Hepatocyte (in vitro differentiated cells): Measurements from ENCODE around the gene FGF12.

Experiments used
- CTCF ChIP-seq: fragments of 200-600 bp; sonication (generic); IDR thresholded peaks from 2 replicates; pipeline ENCODE4 v1.5.1; 2016; ENCODE audit warnings: antibody characterized with exemption, mild to moderate bottlenecking; ENCODE audit not compliant: poor library complexity
- EZH2 ChIP-seq: fragments of 200-600 bp; sonication (generic); IDR thresholded peaks from 2 replicates; pipeline ENCODE4 v1.6.1; 2016; ENCODE audit warnings: antibody characterized with exemption, mild to moderate bottlenecking, borderline replicate concordance
- EZH2phosphoT487 ChIP-seq: fragments of 200-600 bp; sonication (generic); IDR thresholded peaks from one replicate; pipeline ENCODE4 v1.6.1; 2018; ENCODE audit warnings: antibody characterized with exemption, mild to moderate bottlenecking, low read depth, moderate library complexity; ENCODE audit not compliant: unreplicated experiment, severe bottlenecking

- TF ChIP-seq CTCF (no peak), EZH2phosphoT487 (no peak), EZH2 (no peak)
Measured at GRCh38 chr3:192651836-192652512, 75.4 kb downstream of the FGF12 start.
